MM.1S (cell line): ENCODE measurements around the gene FYTTD1.

ENCODE experiments used
- EZH2 ChIP-seq: fragments of 300-600 bp; sonication (generic); optimal IDR thresholded peaks from 2 replicates; pipeline ENCODE3; 2017; ENCODE audit warnings: low read depth, mild to moderate bottlenecking, antibody characterized with exemption, low read length, mixed read lengths
- TF ChIP-seq, protein P1 (sequence below): fragments of 300-600 bp; sonication (generic); IDR thresholded peaks from 2 replicates; pipeline ENCODE4 v1.5.1; 2016; ENCODE audit warnings: antibody characterized with exemption, low read length, mixed read lengths

GRCh38 chr3:197801891-197802778 lies 52.5 kb downstream of the FYTTD1 start:
- TF ChIP-seq, protein P1, sequence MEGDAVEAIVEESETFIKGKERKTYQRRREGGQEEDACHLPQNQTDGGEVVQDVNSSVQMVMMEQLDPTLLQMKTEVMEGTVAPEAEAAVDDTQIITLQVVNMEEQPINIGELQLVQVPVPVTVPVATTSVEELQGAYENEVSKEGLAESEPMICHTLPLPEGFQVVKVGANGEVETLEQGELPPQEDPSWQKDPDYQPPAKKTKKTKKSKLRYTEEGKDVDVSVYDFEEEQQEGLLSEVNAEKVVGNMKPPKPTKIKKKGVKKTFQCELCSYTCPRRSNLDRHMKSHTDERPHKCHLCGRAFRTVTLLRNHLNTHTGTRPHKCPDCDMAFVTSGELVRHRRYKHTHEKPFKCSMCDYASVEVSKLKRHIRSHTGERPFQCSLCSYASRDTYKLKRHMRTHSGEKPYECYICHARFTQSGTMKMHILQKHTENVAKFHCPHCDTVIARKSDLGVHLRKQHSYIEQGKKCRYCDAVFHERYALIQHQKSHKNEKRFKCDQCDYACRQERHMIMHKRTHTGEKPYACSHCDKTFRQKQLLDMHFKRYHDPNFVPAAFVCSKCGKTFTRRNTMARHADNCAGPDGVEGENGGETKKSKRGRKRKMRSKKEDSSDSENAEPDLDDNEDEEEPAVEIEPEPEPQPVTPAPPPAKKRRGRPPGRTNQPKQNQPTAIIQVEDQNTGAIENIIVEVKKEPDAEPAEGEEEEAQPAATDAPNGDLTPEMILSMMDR: peak; percentile 67
- no peak for TF ChIP-seq EZH2
